ENCODE data around the gene SGTA.

The SGTA gene

GRCh38 chr19:2782936-2783780 lies at the start of gene SGTA:
Gene SGTA, minus strand, starts transcription at chr19:2783273. Its CDS starts 14,205 bp downstream, at chr19:2769068.
- peak; percentile 38 for TF ChIP-seq CTCF (IDR thresholded peaks at IDR 0.05; ENCODE audit: borderline replicate concordance, control extremely low read depth, extremely low read depth, insufficient read depth, missing control alignments)
- in situ Hi-C loops (cut with MboI; ENCODE audit: low sequenced_read_pairs, unreplicated experiment), result no loop called here
- peak; percentile 98 for DNase-seq (ENCODE audit: low spot score)

GRCh38 chr19:2827840-2828489 lies 44.9 kb upstream of the SGTA start:
- in situ Hi-C loops (cut with MboI; ENCODE audit: low sequenced_read_pairs, unreplicated experiment), result no loop called here
- no peak for DNase-seq (ENCODE audit: low spot score)
- no peak for TF ChIP-seq CTCF (IDR thresholded peaks at IDR 0.05; ENCODE audit: borderline replicate concordance, control extremely low read depth, extremely low read depth, insufficient read depth, missing control alignments)

- TF ChIP-seq CTCF (IDR thresholded peaks at IDR 0.05; ENCODE audit: borderline replicate concordance, control extremely low read depth, extremely low read depth, insufficient read depth, missing control alignments), result no peak
- in situ Hi-C loops (cut with MboI; ENCODE audit: low sequenced_read_pairs, unreplicated experiment), result no loop called here
- DNase-seq (ENCODE audit: low spot score), result no peak
Measured at GRCh38 chr19:2827022-2827421, 43.9 kb upstream of the SGTA start.

GRCh38 chr19:2824129-2824528 lies 41.1 kb upstream of the SGTA start:
- in situ Hi-C loops (cut with MboI; ENCODE audit: low sequenced_read_pairs, unreplicated experiment), result no loop called here
- no peak for TF ChIP-seq CTCF (IDR thresholded peaks at IDR 0.05; ENCODE audit: borderline replicate concordance, control extremely low read depth, extremely low read depth, insufficient read depth, missing control alignments)
- DNase-seq (ENCODE audit: low spot score), result no peak

GRCh38 chr19:2823646-2824045 lies 40.6 kb upstream of the SGTA start:
- in situ Hi-C loops (cut with MboI; ENCODE audit: low sequenced_read_pairs, unreplicated experiment), result no loop called here
- DNase-seq (ENCODE audit: low spot score), result no peak
- TF ChIP-seq CTCF (IDR thresholded peaks at IDR 0.05; ENCODE audit: borderline replicate concordance, control extremely low read depth, extremely low read depth, insufficient read depth, missing control alignments), result no peak

- in situ Hi-C loops (cut with MboI; ENCODE audit: low sequenced_read_pairs, unreplicated experiment), result no loop called here
- DNase-seq (ENCODE audit: low spot score), result no peak
- TF ChIP-seq CTCF (IDR thresholded peaks at IDR 0.05; ENCODE audit: borderline replicate concordance, control extremely low read depth, extremely low read depth, insufficient read depth, missing control alignments), result no peak
Measured at GRCh38 chr19:2822846-2823245, 39.8 kb upstream of the SGTA start.

Measured in GM13976 (cell line).